NOMO-1 treated with DMSO at 0.1 percent for 48 hours (cell line): ENCODE data around the gene KIF11.

Source experiments
- DNase-seq: peaks from one replicate; lab custom pipeline; 2025; ENCODE audit not compliant: unreplicated experiment; lab: John Stamatoyannopoulos, UW

KIF11 gene

DNA sequence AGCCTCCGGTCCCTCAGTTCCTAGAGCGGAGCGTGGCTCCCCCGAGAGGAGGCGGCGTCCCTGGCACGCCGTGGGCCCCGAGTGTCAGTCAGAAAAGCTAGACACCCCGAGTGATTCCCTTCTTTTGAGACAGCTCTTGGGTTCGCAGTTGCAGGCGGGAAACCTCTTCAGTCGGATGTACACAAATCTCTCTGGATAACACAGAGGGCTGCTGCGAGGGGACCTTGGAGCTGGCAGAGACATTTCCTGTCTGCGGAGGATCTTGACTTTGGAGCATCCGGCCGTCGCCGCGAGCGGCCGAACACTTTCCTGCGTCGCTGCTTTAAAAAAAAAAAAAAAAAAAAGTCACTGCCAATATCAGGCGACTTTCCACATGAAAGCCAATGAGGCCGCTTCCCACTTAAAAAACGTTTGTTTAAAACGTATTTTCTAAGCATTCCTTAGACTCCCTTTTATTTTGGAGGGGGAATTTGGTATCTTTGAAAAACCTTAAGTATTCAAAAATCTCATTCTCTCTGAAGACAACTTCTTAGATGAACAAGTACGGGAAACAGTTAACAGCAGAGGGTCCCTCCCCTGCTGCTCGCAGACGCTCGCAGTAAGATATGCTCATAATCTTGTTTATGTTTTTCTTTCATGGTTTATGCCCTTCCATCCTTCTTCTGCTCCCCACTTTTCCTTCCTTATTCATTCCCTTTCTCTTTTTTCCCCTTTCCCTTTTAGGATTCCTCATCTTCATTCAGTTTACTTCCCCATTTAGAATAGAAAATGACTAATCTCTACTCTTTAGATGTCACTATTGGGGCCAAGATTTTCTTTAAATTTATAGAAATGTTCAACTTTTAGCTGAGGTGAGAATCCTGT lies 106.8 kb downstream of the KIF11 start:
- peak; percentile 27 for DNase-seq

DNA sequence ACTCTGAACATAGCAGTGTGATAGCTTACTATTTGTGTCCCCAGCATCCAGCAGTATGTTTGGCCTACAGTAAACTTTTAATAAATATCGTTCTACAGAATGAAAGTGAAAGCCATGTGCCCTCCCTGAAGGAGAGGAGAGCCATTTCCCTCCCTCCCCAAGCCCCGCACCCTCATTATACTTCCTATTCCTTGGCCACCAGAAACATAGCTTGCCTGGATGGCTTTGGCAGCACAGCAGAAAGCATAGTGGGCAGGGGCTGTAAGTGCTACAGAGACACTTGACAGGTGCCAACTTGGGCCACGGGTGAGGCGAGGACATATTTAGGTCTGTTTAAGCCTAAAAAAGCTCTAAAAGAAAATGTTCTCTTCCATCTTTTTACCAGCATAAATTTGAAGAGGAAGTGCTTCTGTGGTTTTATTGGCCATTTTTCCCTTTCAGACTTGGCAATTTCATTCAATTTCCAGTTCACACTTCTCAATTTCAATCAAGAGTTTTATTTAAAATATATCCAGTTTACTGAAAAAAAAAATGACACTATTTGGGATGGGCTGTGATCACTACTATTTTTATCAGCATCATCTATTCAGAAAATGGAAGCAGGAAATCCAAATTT lies 109.5 kb downstream of the KIF11 start:
- DNase-seq: peak; percentile 25
